K562 (cell line): Measurements from ENCODE around the gene PSMC4. TPM values are rescaled to one million over a fixed set of nuclear protein-coding genes. Genes with fewer than 3 reads are reported as not detected.

Experiments used
- ARID1B ChIP-seq: fragments of 450-650 bp; IDR thresholded peaks from 2 replicates; pipeline ENCODE4 v1.6.1; 2016; ENCODE audit warnings: antibody characterized with exemption, mild to moderate bottlenecking, inconsistent platforms
- ATF7 ChIP-seq: fragments of 450-650 bp; IDR thresholded peaks from 2 replicates; pipeline ENCODE4 v1.7.1; 2014; ENCODE audit warnings: mild to moderate bottlenecking, moderate library complexity
- BHLHE40 ChIP-seq: IDR thresholded peaks from 2 replicates; pipeline ENCODE4 v1.6.1; 2011; ENCODE audit warnings: low read length, improper control_type of control experiment
- FOSL1 ChIP-seq: fragments of 200-800 bp; sonication (Bioruptor generic); conservative IDR thresholded peaks from 2 replicates; pipeline ENCODE4 v1.6.1; 2016; ENCODE audit warnings: missing genetic modification characterization, missing compliant biosample characterization
- MTA3 ChIP-seq: fragments of 450-650 bp; formaldehyde crosslinking; IDR thresholded peaks from 2 replicates; pipeline ENCODE4 v1.6.1; 2017; ENCODE audit warnings: mild to moderate bottlenecking, borderline replicate concordance
- NFIC ChIP-seq: fragments of 450-650 bp; IDR thresholded peaks from 2 replicates; pipeline ENCODE4 v1.6.1; 2017; ENCODE audit warnings: mild to moderate bottlenecking, inconsistent platforms
- NR2C2 ChIP-seq, 2 experiments: fragments of 200-800 bp in 1 of 2; sonication (Bioruptor generic) in 1 of 2; sonication (generic) in 1 of 2; formaldehyde crosslinking in 1 of 2; IDR thresholded peaks; 2 replicates each; pipeline versions ENCODE4 v1.6.1 to v1.8.0; 2016 to 2022; ENCODE audit warnings: mild to moderate bottlenecking in 1 of 2, missing compliant biosample characterization in 1 of 2, missing genetic modification characterization in 1 of 2, missing genetic modification reagents in 1 of 2
- RFX1 ChIP-seq: fragments of 450-650 bp; IDR thresholded peaks from 2 replicates; pipeline ENCODE4 v1.6.1; 2016; ENCODE audit warnings: mild to moderate bottlenecking, moderate library complexity
- ZFX ChIP-seq: sonication (generic); formaldehyde crosslinking; IDR thresholded peaks from 2 replicates; pipeline ENCODE4 v1.8.0; 2022; ENCODE audit warnings: mild to moderate bottlenecking, missing genetic modification reagents, moderate library complexity
- ZNF24 ChIP-seq: fragments of 450-650 bp; IDR thresholded peaks from 2 replicates; pipeline ENCODE4 v1.6.1; 2016
- polyA plus RNA-seq, 8 experiments: library from polyadenylated mRNA; depleted of rRNA in 4 of 8; stranded (reverse) in 5 of 8; unstranded in 3 of 8; fragments of >200 nt; fragmentation: Nextera tagmentation in 2 of 8; fragmentation: Illumina TruSeq in 1 of 8; extraction: Ambion mirVana in 2 of 8; extraction: Trizol in 1 of 8; gene quantifications; 2 replicates each; pipeline versions ENCODE4 v1.2.1 to v1.2.3, GENCODE V29; 2011 to 2014; ENCODE audit warnings: inconsistent platforms in 1 of 8, missing spikeins in 1 of 8
- total RNA-seq, 7 experiments: library from RNA; depleted of rRNA in 6 of 7; stranded (reverse); fragments of >200 nt in 6 of 7; fragmentation: Illumina TruSeq in 2 of 7; extraction: Trizol in 2 of 7; gene quantifications; 2 replicates each; pipeline versions ENCODE4 v1.2.1 to v1.2.3, GENCODE V29; 2011 to 2021; ENCODE audit warnings: low replicate concordance in 1 of 7
- TF ChIP-seq, protein P1 (sequence below): fragments of 200-800 bp; sonication (Bioruptor generic); IDR thresholded peaks from 2 replicates; pipeline ENCODE4 v1.6.1; 2016; ENCODE audit warnings: missing genetic modification characterization, missing compliant biosample characterization
- TF ChIP-seq, protein P2 (sequence below): fragments of 250-450 bp; sonication (Bioruptor Pico); IDR thresholded peaks from 2 replicates; pipeline ENCODE4 v1.4.0; 2020
- TF ChIP-seq, protein P3 (sequence below): sonication (generic); formaldehyde crosslinking; IDR thresholded peaks from 2 replicates; pipeline ENCODE4 v1.8.1; 2023; ENCODE audit warnings: missing genetic modification reagents, mild to moderate bottlenecking, borderline replicate concordance
- TF ChIP-seq, protein P4 (sequence below): fragments of 250-450 bp; sonication (Bioruptor Pico); IDR thresholded peaks from 2 replicates; pipeline ENCODE4 v1.4.0; 2020; ENCODE audit warnings: mild to moderate bottlenecking, moderate library complexity, borderline replicate concordance

Gene PSMC4
- total and polyA plus RNA-seq, 9 of the 15 experiments (the other 6 are each of a cell fraction or from before 2014, with no cell fraction given), result 45.9 to 475 (median 142) TPM

DNA sequence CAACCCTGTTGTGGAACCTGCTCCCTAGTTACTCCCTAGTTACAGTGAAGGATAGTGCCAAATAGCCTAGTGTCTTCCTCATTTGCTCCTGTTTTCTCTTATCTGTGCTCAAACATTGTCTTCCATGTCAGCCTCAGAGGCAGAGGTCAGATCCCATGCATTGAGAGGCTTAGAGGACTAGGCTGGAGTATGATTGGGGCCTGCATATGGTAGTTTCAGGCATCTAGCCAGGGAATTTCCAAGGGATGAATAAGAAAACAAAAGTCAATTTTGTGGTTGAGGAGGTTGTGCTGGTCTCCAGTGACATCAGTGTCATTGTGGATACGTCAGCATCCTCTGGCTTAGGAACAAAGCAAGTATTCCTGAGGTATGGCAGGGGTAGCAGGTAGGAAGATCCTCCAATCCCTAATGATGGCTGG is 35.3 kb downstream of the PSMC4 start (continued):
- TF ChIP-seq, protein P1, sequence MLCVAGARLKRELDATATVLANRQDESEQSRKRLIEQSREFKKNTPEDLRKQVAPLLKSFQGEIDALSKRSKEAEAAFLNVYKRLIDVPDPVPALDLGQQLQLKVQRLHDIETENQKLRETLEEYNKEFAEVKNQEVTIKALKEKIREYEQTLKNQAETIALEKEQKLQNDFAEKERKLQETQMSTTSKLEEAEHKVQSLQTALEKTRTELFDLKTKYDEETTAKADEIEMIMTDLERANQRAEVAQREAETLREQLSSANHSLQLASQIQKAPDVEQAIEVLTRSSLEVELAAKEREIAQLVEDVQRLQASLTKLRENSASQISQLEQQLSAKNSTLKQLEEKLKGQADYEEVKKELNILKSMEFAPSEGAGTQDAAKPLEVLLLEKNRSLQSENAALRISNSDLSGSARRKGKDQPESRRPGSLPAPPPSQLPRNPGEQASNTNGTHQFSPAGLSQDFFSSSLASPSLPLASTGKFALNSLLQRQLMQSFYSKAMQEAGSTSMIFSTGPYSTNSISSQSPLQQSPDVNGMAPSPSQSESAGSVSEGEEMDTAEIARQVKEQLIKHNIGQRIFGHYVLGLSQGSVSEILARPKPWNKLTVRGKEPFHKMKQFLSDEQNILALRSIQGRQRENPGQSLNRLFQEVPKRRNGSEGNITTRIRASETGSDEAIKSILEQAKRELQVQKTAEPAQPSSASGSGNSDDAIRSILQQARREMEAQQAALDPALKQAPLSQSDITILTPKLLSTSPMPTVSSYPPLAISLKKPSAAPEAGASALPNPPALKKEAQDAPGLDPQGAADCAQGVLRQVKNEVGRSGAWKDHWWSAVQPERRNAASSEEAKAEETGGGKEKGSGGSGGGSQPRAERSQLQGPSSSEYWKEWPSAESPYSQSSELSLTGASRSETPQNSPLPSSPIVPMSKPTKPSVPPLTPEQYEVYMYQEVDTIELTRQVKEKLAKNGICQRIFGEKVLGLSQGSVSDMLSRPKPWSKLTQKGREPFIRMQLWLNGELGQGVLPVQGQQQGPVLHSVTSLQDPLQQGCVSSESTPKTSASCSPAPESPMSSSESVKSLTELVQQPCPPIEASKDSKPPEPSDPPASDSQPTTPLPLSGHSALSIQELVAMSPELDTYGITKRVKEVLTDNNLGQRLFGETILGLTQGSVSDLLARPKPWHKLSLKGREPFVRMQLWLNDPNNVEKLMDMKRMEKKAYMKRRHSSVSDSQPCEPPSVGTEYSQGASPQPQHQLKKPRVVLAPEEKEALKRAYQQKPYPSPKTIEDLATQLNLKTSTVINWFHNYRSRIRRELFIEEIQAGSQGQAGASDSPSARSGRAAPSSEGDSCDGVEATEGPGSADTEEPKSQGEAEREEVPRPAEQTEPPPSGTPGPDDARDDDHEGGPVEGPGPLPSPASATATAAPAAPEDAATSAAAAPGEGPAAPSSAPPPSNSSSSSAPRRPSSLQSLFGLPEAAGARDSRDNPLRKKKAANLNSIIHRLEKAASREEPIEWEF, result no peak
- peak; percentile 92 for TF ChIP-seq ARID1B
- TF ChIP-seq RFX1, result peak; percentile 80
- 0 out of 2 replicates have a peak, but pooled peaks have one; percentile 30 for TF ChIP-seq BHLHE40
- TF ChIP-seq, protein P2, sequence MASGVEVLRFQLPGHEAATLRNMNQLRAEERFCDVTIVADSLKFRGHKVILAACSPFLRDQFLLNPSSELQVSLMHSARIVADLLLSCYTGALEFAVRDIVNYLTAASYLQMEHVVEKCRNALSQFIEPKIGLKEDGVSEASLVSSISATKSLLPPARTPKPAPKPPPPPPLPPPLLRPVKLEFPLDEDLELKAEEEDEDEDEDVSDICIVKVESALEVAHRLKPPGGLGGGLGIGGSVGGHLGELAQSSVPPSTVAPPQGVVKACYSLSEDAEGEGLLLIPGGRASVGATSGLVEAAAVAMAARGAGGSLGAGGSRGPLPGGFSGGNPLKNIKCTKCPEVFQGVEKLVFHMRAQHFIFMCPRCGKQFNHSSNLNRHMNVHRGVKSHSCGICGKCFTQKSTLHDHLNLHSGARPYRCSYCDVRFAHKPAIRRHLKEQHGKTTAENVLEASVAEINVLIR, result no peak
- TF ChIP-seq FOSL1 (tag), result peak; percentile 40; the same call in 1 of the 2 replicates
- TF ChIP-seq NR2C2 (CRISPR knock-in tag; IDR thresholded peaks at IDR 0.05), result no peak; the same call in 1 of the 2 replicates
- TF ChIP-seq NR2C2 (tag; IDR thresholded peaks at IDR 0.05), result peak; percentile 69
- peak; percentile 50; the same call in 1 of the 2 replicates for TF ChIP-seq ATF7
- peak; percentile 89 for TF ChIP-seq NFIC
- TF ChIP-seq MTA3, result 0 out of 2 replicates have a peak, but pooled peaks have one; percentile 53
- TF ChIP-seq, protein P3, sequence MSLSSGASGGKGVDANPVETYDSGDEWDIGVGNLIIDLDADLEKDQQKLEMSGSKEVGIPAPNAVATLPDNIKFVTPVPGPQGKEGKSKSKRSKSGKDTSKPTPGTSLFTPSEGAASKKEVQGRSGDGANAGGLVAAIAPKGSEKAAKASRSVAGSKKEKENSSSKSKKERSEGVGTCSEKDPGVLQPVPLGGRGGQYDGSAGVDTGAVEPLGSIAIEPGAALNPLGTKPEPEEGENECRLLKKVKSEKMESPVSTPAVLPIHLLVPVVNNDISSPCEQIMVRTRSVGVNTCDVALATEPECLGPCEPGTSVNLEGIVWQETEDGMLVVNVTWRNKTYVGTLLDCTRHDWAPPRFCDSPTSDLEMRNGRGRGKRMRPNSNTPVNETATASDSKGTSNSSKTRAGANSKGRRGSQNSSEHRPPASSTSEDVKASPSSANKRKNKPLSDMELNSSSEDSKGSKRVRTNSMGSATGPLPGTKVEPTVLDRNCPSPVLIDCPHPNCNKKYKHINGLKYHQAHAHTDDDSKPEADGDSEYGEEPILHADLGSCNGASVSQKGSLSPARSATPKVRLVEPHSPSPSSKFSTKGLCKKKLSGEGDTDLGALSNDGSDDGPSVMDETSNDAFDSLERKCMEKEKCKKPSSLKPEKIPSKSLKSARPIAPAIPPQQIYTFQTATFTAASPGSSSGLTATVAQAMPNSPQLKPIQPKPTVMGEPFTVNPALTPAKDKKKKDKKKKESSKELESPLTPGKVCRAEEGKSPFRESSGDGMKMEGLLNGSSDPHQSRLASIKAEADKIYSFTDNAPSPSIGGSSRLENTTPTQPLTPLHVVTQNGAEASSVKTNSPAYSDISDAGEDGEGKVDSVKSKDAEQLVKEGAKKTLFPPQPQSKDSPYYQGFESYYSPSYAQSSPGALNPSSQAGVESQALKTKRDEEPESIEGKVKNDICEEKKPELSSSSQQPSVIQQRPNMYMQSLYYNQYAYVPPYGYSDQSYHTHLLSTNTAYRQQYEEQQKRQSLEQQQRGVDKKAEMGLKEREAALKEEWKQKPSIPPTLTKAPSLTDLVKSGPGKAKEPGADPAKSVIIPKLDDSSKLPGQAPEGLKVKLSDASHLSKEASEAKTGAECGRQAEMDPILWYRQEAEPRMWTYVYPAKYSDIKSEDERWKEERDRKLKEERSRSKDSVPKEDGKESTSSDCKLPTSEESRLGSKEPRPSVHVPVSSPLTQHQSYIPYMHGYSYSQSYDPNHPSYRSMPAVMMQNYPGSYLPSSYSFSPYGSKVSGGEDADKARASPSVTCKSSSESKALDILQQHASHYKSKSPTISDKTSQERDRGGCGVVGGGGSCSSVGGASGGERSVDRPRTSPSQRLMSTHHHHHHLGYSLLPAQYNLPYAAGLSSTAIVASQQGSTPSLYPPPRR (CRISPR knock-in tag), result no peak
- TF ChIP-seq ZNF24, result no peak
- TF ChIP-seq, protein P4, sequence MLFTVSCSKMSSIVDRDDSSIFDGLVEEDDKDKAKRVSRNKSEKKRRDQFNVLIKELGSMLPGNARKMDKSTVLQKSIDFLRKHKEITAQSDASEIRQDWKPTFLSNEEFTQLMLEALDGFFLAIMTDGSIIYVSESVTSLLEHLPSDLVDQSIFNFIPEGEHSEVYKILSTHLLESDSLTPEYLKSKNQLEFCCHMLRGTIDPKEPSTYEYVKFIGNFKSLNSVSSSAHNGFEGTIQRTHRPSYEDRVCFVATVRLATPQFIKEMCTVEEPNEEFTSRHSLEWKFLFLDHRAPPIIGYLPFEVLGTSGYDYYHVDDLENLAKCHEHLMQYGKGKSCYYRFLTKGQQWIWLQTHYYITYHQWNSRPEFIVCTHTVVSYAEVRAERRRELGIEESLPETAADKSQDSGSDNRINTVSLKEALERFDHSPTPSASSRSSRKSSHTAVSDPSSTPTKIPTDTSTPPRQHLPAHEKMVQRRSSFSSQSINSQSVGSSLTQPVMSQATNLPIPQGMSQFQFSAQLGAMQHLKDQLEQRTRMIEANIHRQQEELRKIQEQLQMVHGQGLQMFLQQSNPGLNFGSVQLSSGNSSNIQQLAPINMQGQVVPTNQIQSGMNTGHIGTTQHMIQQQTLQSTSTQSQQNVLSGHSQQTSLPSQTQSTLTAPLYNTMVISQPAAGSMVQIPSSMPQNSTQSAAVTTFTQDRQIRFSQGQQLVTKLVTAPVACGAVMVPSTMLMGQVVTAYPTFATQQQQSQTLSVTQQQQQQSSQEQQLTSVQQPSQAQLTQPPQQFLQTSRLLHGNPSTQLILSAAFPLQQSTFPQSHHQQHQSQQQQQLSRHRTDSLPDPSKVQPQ (CRISPR knock-in tag), result no peak
- peak; percentile 68 for TF ChIP-seq ZFX (CRISPR knock-in tag)
